HepG2 (cell line): ENCODE results near the gene PANK4. TPM values are rescaled to one million over a fixed set of nuclear protein-coding genes. Genes with fewer than 3 reads are reported as not detected.
A peak's percentile ranks its signal among the peaks of the same experiment; 100 is the strongest.

Source experiments
- ATAC-seq: fragments of 200-7000 bp; cut with Tn5 transposase; 3 replicates; pipeline ENCODE4 v1.9.1; 2020; ENCODE audit warnings: mild to moderate bottlenecking, moderate library complexity
- BruUV-seq: library from RNA; stranded (reverse); fragments of 400-500 nt; replicated peaks from 2 replicates; lab custom pipeline; 2021; lab: Mats Ljungman, UMichigan
- CTCF ChIA-PET: fragments of 300-600 bp; formaldehyde crosslinking; extraction: SDS; loops from one replicate; lab custom pipeline; 2021; ENCODE audit warnings: low total read pairs, inconsistent platforms, low intra/inter-chr PET ratio; lab: Yijun Ruan, JAX
- POLR2A ChIA-PET: fragments of 350-600 bp; sonication (Branson Sonifier 250); formaldehyde crosslinking; loops from one replicate; lab custom pipeline; 2020; ENCODE audit warnings: antibody characterized with exemption, inconsistent platforms; lab: Yijun Ruan, JAX
- DNase-seq: peaks from one replicate; pipeline ENCODE4 v3.0.0-alpha.2; 2015; ENCODE audit warnings: low spot score
- FAIRE-seq: peaks from 3 replicates; lab custom pipeline; 2011; peaks lifted over from hg19 to GRCh38; lab: Jason Lieb, UNC
- H2AFZ ChIP-seq: one replicate; pipeline ENCODE4 v1.6.1; 2011; ENCODE audit warnings: low read length, inconsistent platforms
- H3K27ac ChIP-seq: fragments of 300-600 bp; 3 replicates; pipeline ENCODE4 v1.8.0; 2011; ENCODE audit warnings: mixed run types, mild to moderate bottlenecking, mixed read lengths, low read length, inconsistent platforms; ENCODE audit not compliant: insufficient read depth; ENCODE audit errors: extremely low read length
- H3K27me3 ChIP-seq, 2 experiments: fragments of 200-600 bp in 1 of 2; 2 replicates in 1 of 2; 3 replicates in 1 of 2; pipeline versions ENCODE4 v1.6.0 to v1.8.0; 2011; ENCODE audit warnings: low read length in 2 of 2, mild to moderate bottlenecking in 2 of 2, moderate library complexity in 2 of 2, inconsistent platforms in 1 of 2; ENCODE audit not compliant: insufficient read depth in 2 of 2, control insufficient read depth in 1 of 2
- H3K36me3 ChIP-seq, 2 experiments: fragments of 200-600 bp in 1 of 2; replicated peaks in 1 of 2; 2 replicates in 1 of 2; 3 replicates in 1 of 2; pipeline versions ENCODE4 v1.5.1 to v1.8.0; 2011; ENCODE audit warnings: low read length in 2 of 2, inconsistent platforms in 1 of 2; ENCODE audit not compliant: insufficient read depth in 2 of 2, control insufficient read depth in 1 of 2
- H3K4me1 ChIP-seq: 2 replicates; pipeline ENCODE4 v1.5.1; 2012; ENCODE audit warnings: low read length, inconsistent platforms; ENCODE audit not compliant: insufficient read depth
- H3K4me2 ChIP-seq: 2 replicates; pipeline ENCODE4 v1.6.0; 2011; ENCODE audit warnings: low read depth, low read length, inconsistent platforms
- H3K4me3 ChIP-seq, 3 experiments: fragments of 200-600 bp in 1 of 3; sonication (generic), shearing (Covaris generic) in 1 of 3; replicated peaks in 1 of 3; 2 replicates each; pipeline ENCODE4 v1.5.1; 2011 to 2016; ENCODE audit warnings: low read length in 3 of 3, inconsistent platforms in 2 of 3, low read depth in 2 of 3, mild to moderate bottlenecking in 2 of 3, control low read depth in 1 of 3, mixed read lengths in 1 of 3; ENCODE audit not compliant: insufficient read depth in 1 of 3
- H3K79me2 ChIP-seq: one replicate; pipeline ENCODE4 v1.6.1; 2011; ENCODE audit warnings: low read length, inconsistent platforms; ENCODE audit not compliant: insufficient read depth
- H3K9ac ChIP-seq: 2 replicates; pipeline ENCODE4 v1.6.0; 2011; ENCODE audit warnings: mild to moderate bottlenecking, low read depth, low read length, inconsistent platforms; ENCODE audit not compliant: insufficient read depth
- H3K9me3 ChIP-seq: 2 replicates; pipeline ENCODE4 v1.5.1; 2012; ENCODE audit warnings: mild to moderate bottlenecking, low read length
- H4K20me1 ChIP-seq: 2 replicates; pipeline ENCODE4 v1.6.0; 2011; ENCODE audit warnings: inconsistent platforms, mild to moderate bottlenecking, low read length, moderate library complexity; ENCODE audit not compliant: insufficient read depth
- RBFOX2 ChIP-seq: fragments of 200-400 bp; formaldehyde crosslinking; IDR thresholded peaks from 2 replicates; pipeline ENCODE4 v1.6.1; 2017; ENCODE audit warnings: low read depth, mild to moderate bottlenecking, low read length
- SAP130 ChIP-seq: IDR thresholded peaks from 2 replicates; pipeline ENCODE4 v1.6.1; 2016; ENCODE audit warnings: low read depth
- ZNF318 ChIP-seq: sonication (generic); formaldehyde crosslinking; IDR thresholded peaks from 2 replicates; pipeline ENCODE4 v1.4.0; 2020; ENCODE audit warnings: mild to moderate bottlenecking, missing genetic modification reagents
- WGBS: methylation state at CpG from one replicate; pipeline ENCODE4 v1.1.6; 2017; ENCODE audit warnings: low lambda C conversion rate; 5-methylcytosine and 5-hydroxymethylcytosine counted together
- in situ Hi-C: cut with HindIII; loops from 2 replicates; pipeline ENCODE4 v1.10.0; 2017; ENCODE audit warnings: low pct_unique_long_range_greater_than_20kb; ENCODE audit not compliant: extremely low pct_ligation_motif_present
- intact Hi-C: fragments of 100-400 bp; cut with micrococcal nuclease; formaldehyde crosslinking; loops from one replicate; pipeline ENCODE4 v1.10.0; 2022; ENCODE audit not compliant: unreplicated experiment
- polyA plus RNA-seq, 8 experiments: library from polyadenylated mRNA; depleted of rRNA in 3 of 8; stranded (reverse) in 7 of 8; unstranded in 1 of 8; fragments of >200 nt; fragmentation: Illumina TruSeq in 4 of 8; extraction: Trizol in 4 of 8; gene quantifications; 2 replicates each; pipeline versions ENCODE4 v1.2.1 to v1.2.3, GENCODE V29; 2011 to 2016; ENCODE audit warnings: low read depth in 4 of 8, missing spikeins in 1 of 8, mixed read lengths in 1 of 8; ENCODE audit not compliant: insufficient read depth in 1 of 8
- total RNA-seq, 5 experiments: library from RNA; depleted of rRNA; stranded (reverse); fragments of >200 nt; fragmentation: Illumina TruSeq; extraction: Trizol; gene quantifications; 2 replicates each; pipeline ENCODE4 v1.2.3, GENCODE V29; 2016; ENCODE audit warnings: low read depth in 1 of 5
- TF ChIP-seq, protein P1 (sequence below): sonication (generic); formaldehyde crosslinking; IDR thresholded peaks from 2 replicates; pipeline ENCODE4 v1.5.0; 2020; ENCODE audit warnings: mild to moderate bottlenecking, missing genetic modification reagents, moderate library complexity

The PANK4 gene
- total and polyA plus RNA-seq, 2 of the 13 experiments (the other 11 are each of a cell fraction or from before 2014, with no cell fraction given) = 17.4 to 19.3 TPM

DNA sequence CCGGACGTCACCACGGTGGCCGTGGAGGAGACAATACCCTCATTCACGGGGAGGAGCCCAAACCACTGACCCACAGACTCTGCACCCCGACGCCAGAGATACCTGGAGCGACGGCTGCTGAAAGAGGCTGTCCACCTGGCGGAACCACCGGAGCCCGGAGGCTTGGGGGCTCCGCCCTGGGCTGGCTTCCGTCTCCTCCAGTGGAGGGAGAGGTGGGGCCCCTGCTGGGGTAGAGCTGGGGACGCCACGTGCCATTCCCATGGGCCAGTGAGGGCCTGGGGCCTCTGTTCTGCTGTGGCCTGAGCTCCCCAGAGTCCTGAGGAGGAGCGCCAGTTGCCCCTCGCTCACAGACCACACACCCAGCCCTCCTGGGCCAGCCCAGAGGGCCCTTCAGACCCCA lies 36.8 kb upstream of the PANK4 start:
- in situ Hi-C loops = no loop called here
- intact Hi-C loops = no loop called here
- no peak for FAIRE-seq
- POLR2A ChIA-PET = interaction anchor here (0.7 kb wide), 1 partner anchor 10 kb away, joined by 3 read pairs; no protein-coding TSS in a partner anchor
- Histone ChIP-seq H3K27ac (no peak overlapping the region), H3K4me2 (no peak overlapping the region), H3K27me3 (peaks cover 3 to 16% of the 10 kb centered on the region in 2 experiments; a peak in 4 of 5 replicates), H3K4me3 (no peak overlapping the region), H3K9ac (no peak overlapping the region), H2AFZ (no peak overlapping the region), H3K4me1 (peaks cover 5% of the 10 kb centered on the region; the same call in 1 of the 2 replicates), H3K79me2 (no peaks in the 10 kb centered on the region), H3K36me3 (no peaks in the 10 kb centered on the region; a peak in 1 of 5 replicates)
- CTCF ChIA-PET = no interaction called here
- 74% methylated on average over 10 of the region's 18 CpGs for WGBS
- no peak for ATAC-seq
- DNase-seq = no peak
- BruUV-seq = no TSS peak
- TF ChIP-seq RBFOX2 (0 out of 2 replicates have a peak, but pooled peaks have one; percentile 16), SAP130 (CRISPR knock-in tag) (no peak)
- TF ChIP-seq, all 625 proteins: peak for 1
- H3K9me3 ChIP-seq = no peaks in the 10 kb centered on the region
- no peaks in the 10 kb centered on the region for H4K20me1 ChIP-seq

DNA sequence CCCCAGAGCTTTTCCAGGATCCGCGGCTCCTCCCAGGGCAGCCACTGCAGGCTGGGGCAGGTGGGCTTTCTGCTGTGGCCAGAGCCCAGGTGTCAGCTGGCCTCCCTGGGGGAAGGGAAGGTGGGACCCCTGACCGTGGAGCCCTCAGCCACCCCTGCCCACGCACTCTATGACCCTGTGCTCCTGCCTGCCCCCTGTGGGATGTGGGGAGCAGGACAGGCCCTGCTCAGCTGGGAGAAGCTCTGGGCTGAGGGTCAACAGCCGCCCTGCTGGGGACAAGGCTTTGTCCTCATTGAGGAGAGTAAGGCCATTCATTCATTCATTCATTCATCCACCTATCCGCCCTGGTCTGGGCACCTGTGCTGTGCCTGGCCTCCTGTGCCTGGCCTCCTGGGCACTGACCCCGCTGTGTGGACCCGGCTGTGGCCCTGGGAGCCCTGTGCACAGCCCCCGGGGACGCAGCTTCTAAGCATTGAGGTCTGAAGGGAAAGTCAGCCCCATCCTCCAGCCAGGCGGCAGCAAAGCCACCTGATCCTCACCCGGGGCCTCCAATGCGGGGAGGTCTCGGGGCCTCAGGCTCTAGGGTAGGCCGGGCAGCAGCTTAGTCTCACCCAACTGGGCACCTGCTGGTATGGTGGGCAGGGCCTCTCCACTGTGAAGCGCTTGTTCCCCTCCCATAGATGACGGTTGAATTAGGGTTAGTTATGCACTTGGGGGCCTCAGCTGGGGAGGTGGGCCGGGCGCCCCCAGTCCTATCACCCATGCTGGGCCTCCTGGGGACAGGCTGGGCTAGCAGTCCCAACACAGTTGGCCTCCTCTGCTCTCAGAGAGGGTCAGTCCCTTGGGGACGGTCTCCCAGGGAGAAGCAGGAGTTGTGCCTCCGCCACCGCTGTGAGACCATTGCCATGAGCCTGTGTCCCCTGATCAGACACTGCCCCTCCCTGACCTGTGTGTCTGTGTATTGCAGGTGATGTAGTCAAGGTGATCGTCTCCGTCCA lies 35.8 kb upstream of the PANK4 start:
- intact Hi-C loops = no loop called here
- ChIA-PET CTCF (no interaction called here), POLR2A (interaction anchor here (0.7 to 2.2 kb wide), 4 partner anchors 9 to 17 kb away, joined by 3 to 8 read pairs (median 4); no protein-coding TSS in a partner anchor)
- no peaks in the 10 kb centered on the region for H3K79me2 ChIP-seq
- H2AFZ ChIP-seq = no peak overlapping the region
- H3K9me3 ChIP-seq = no peaks in the 10 kb centered on the region
- no peak for DNase-seq
- H3K36me3 ChIP-seq = no peaks in the 10 kb centered on the region; a peak in 1 of 5 replicates
- 0 out of 2 replicates have a peak, but pooled peaks cover 4% of the 10 kb centered on the region for H4K20me1 ChIP-seq
- H3K9ac ChIP-seq = no peak overlapping the region
- H3K27me3 ChIP-seq = peaks cover 2 to 11% of the 10 kb centered on the region in 2 experiments; a peak in 4 of 5 replicates
- peak; percentile 24 for ATAC-seq
- H3K4me3 ChIP-seq = no peak overlapping the region
- no TSS peak for BruUV-seq
- no peak overlapping the region for H3K27ac ChIP-seq
- peaks cover 14% of the 10 kb centered on the region for H3K4me1 ChIP-seq
- H3K4me2 ChIP-seq = no peak overlapping the region
- FAIRE-seq = no peak
- in situ Hi-C loops = no loop called here
- WGBS = 87% methylated on average over 7 of the region's 24 CpGs
- TF ChIP-seq, protein P1, sequence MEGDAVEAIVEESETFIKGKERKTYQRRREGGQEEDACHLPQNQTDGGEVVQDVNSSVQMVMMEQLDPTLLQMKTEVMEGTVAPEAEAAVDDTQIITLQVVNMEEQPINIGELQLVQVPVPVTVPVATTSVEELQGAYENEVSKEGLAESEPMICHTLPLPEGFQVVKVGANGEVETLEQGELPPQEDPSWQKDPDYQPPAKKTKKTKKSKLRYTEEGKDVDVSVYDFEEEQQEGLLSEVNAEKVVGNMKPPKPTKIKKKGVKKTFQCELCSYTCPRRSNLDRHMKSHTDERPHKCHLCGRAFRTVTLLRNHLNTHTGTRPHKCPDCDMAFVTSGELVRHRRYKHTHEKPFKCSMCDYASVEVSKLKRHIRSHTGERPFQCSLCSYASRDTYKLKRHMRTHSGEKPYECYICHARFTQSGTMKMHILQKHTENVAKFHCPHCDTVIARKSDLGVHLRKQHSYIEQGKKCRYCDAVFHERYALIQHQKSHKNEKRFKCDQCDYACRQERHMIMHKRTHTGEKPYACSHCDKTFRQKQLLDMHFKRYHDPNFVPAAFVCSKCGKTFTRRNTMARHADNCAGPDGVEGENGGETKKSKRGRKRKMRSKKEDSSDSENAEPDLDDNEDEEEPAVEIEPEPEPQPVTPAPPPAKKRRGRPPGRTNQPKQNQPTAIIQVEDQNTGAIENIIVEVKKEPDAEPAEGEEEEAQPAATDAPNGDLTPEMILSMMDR (CRISPR knock-in tag) = peak; percentile 59
- no peak for TF ChIP-seq ZNF318 (CRISPR knock-in tag)
